GM18517 (cell line): ENCODE data around the gene CCDC188.

Source experiments
- ATAC-seq: cut with Tn5 transposase; IDR thresholded peaks from one replicate; pipeline ENCODE4 v1.9.1; 2021; ENCODE audit warnings: mild to moderate bottlenecking, moderate library complexity; ENCODE audit not compliant: unreplicated experiment

Gene CCDC188

DNA sequence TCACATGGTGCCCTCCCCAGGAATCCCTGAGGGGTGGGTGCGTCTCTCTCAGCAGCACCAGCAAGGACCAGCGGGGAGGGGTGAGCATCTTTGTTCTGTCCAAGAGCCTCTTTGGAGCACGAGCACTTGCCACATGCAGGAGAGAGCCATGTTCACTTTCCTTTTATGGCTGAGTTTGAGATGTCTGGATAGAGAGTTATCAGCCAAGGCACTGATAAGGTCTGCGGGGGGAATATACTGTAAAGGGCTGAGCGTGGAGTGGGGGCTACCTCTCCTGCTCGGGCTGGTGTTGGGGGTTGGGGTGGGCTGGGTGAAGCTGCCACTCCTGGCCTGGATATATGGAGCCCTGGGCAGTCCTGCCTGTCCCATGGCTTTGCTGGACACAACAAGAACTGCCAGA lies 34.9 kb upstream of the CCDC188 start:
- no peak for ATAC-seq

DNA sequence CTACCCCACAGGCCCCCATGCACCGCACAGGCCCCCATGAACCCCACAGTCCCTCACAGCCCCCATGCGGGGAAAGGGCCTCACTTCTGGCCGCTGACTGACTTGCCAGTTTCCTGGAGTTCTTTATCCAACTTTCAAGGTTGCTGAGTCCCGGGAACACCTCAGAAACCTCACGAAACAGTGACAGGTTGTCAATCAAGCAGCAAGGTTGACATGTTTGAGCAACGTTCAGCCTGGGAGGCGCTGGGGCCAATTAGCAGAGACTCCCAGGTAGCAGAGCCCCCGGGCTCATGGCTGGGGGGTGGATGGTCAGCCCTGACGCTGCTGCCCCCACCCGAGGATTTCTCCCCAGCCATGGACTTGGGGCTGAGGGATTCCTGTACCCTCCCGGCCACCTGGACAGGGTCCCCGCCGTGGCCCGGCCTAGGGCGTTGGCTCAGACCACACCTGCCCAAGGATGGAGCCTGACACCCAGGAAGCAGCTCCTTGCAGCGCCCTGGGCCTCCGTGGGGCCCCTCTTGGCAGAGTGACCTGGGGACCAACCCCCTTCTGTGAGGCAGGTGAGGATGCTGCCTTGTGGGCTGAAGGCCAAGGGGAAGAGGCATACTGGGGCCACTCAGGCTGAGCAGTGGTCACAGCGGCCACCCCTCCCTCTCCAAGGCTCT lies 33.8 kb upstream of the CCDC188 start:
- ATAC-seq: no peak

DNA sequence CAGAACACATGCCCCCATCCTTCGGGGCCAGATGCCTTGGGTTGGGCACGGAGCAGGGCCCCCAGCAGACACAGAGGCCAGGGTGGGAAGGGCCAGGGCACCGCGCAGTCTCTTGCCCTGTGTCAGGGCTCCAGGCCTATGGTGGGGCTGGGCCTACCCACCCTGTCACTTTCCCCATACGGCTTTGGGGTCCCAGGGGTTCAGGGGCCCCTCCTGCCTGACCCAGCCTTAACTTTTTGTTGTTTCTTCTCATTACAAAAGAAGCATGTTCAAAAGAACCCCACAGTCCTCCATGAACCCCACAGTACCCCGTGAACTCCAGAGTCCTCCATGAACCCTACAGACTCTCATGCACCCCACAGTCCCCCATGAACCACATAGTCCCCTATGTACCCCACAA lies 33.0 kb upstream of the CCDC188 start:
- ATAC-seq: no peak

DNA sequence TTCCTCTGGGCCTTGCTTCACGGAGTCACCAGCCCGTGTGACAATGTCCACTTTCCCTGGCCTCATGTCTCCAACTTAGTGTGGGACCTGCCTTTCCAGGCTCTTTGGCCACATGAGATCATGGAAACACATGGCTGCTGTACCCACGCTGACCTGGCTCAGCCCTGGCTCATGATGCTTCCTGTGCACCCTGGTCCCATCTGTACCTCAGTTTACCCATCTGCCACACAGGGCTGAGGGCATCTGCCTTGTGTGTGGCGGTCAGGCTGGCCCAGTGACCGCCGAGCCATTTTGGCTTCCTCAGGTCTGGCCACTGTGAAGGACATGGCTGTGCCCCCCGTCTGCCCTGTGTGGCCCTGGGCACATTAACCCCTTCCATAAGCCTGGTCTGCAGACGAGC lies 32.2 kb upstream of the CCDC188 start:
- ATAC-seq: no peak

DNA sequence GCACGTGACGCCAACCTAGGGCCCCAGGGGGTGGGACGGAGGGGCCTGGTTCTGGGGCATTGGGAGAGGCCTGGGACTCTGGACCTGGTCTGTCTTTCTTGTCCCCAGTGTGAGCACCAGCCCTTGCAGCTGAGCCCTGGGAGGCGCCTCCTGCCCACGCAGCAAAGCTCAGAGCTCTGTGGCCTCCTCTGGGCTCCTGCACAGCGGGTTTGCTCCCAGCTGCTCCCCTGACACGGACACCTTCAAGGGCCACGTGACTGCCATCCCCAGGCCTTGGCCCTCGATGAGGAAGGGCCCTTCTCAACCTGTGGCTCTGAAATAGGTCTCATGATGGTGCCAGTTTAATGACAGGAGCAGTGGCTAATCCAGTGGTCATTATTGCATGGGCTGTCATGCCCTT lies 31.5 kb upstream of the CCDC188 start:
- no peak for ATAC-seq

DNA sequence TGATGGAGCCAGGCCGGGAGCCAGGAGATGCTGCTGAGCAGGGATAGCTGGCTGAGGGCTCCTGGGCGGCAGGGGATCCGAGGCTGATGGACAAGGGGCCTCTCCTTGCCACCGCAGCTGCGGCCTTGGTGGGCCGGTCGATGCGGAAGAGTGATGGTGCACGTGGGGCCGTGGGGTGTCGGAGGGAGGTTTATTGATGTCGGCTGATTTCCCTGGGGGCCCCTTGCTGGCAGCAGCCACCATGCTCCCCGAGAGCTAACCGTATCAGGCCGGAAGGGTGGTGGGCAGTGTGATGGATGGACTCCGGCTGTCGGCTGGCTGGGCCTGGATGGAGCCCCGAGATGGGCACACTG lies 31.0 kb upstream of the CCDC188 start:
- no peak for ATAC-seq

DNA sequence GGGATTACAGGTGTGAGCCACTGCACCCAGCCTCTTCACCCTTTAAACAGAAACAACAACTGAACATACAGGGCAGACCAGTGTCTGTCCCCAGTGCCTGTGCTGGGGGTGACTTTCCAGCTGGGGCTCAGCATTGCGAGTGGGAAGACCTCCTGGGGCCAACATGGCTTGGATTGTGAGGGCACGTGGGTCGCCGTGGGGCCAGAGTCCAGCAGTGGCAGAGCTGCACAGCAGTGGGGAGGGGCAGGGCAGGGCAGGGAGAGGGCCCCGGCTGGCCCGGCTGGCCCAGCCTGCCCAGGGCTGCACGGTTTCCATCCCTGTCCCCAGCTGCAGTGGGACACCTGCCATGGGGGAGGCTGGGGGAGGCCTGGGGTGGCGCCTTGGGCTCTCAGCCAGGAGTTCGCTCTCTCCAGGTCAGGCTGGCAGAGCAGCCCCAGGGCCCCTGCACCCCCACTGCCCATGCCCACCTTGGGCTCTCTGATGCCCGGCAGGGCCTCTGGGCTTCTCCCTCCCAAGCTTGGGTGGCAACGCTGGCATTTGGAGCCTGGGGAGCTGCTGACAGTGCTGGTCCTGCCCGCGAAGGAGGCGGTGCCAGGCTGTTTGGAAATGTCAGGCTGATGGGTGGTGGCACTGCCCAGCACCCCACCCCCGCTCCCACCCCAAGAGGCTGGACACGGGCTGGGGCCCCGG lies 30.5 kb upstream of the CCDC188 start:
- ATAC-seq: no peak

DNA sequence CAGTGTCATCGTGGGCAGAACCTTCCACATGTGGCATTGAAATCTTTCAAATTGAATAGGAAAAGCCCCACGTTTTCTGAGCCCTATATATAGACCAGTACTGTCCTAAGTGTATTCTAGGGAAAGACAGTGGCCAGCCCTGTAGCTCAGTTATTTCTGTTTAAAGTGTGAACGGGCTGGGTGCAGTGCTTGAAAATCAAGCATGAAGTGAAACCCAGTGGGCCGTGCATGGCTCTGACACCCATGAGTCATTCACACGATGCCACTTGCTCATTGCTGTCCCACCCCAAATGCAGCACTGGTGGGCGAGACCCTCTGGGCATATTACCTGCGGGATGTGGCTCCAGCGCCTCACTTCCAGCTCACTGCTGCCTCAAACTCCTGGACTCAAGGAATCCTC lies 29.8 kb upstream of the CCDC188 start:
- no peak for ATAC-seq

DNA sequence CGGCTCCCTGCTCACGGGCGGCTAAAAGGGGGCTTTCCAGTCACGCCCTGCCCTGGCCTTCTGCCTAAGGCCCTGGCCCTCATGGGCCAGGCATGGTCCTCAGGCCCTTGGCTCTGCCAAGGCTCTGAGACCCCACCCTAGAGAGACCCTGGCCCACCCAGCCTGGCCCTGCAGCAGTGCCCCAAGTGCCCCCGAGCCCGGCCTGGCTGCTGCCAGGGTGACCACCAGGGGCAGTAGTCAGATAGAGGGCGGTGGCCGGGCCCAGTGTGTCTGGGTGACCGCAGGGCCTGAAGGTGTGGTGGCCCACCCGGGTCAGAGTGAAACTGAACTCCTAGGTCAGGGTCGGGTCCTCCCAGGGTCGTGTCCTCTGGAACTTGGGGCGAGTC lies 29.4 kb upstream of the CCDC188 start:
- ATAC-seq: no peak

DNA sequence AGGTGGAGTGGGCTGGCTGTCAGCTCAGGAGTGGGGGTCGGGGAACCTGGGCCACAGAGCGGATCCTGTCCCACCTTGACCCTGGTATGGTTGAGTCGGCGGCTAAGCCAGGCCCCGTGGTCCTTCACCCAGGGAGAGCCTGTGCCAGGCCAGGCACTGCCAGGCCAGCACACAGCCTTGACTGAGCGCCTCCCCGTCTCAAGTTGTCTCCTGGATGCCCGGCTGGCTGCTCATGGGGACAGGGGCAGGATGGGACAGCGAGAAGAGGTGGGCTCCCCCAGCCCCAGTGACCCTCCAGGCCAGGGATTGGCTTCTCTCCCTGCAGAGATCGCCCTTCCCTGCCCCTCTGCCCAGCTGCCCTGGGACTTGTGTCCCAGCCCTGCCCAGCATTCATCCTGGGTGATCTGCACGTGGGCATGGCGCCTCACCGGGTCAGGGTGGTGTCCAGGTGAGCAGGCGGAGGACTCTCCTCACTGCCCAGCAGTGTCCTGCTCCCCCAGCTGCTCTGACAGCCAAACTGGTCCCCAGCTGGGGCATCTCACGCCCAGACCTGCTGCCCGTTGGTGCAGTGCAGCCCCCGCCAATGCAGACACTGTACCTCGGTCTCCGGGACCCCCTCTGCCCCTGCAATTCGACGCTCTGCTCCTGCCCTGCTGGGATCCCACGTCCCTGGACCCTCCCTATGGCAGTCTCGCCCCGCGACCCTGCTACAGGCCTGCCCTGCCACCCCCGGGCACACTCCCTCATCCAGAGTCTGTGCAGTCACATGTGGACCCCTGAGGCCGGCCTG lies 28.8 kb upstream of the CCDC188 start:
- no peak for ATAC-seq

DNA sequence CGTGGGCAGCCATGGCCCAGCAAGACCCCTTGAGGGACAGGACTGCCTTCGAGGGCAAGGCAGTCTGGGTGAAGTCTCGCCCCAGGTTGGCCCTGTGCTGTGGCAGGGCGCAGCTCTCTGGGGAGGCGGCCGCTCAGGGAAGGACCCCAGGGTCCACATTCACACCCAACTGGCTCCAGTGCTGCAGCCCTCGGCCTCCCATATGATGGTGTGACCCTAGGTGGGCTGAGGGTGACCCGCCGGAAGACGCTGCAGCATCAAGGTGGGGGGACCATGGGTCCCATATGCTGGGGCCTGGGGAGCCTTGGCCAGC lies 28.0 kb upstream of the CCDC188 start:
- no peak for ATAC-seq

DNA sequence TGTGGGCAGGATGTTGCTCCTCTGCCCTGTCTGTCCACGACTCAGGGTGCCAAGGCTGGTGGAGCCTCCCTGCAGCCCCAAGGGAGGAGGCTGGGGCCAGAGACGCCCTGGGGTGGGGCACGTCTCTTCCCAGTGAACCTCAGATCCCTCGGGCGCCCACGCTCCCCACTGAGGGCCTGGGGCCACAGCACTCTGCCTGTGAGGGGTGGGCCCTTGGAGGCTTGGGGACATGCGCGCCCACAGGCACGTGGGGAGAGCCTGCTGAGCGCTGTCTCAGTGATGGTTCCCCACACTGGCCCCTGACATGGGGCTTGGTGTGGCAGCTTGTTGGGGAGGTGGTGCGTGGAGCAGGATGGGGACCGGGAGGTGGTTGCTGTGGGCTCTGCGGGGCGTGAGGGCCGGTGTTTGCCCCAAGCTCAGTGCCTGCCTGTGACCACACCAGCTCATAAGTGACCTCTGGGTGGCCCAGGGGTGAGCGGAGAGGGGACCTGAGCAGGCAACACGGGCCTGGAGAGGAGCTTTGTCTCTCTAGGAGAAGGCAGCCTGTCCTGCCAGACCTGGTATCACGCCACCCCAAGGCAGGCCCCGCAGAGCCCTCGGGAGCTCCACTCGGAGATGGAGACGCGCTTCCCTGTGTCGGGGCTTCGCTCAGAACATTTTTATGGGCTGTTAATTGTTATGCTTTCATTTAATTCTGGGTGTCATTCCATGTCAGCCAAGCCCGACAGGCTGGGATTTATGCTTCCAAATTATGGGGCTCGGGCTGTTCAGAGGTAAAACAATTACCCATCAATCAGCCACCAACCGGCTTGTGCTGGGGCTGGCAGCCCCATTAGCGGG lies 27.4 kb upstream of the CCDC188 start:
- ATAC-seq: no peak

DNA sequence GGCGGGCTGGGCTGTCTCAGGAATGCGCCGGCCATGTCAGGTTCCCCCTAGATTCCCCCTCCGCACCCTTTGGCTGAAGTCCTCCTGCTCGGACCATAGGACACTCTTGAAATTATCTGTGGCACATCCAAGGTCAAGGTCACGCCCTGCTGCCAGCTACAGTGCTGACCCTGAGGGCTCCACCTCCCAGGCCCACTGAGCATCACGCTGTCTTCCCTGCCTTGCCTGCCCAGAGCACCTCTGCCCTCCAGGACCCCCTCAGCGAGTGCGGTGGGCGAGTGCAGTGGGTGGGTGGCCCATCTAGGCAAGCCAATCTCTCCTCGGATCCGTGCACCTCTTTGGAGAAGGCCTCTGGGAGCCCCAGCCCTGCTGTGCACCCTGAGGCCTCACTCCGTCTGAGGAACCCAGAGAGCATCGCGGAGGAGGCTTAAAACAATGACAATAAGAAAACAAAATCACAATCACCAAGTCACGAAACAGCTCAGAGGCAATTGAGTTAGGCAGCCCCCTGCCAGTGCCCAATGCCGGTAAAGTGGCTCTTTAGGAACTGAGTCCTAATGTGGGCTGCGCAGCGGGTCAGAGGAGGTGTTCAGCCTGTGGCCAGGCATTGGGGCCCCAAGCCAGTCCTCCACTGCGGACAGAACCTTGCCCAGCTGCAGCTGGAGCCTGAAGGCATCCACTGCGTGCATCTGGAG lies 26.5 kb upstream of the CCDC188 start:
- ATAC-seq: no peak

DNA sequence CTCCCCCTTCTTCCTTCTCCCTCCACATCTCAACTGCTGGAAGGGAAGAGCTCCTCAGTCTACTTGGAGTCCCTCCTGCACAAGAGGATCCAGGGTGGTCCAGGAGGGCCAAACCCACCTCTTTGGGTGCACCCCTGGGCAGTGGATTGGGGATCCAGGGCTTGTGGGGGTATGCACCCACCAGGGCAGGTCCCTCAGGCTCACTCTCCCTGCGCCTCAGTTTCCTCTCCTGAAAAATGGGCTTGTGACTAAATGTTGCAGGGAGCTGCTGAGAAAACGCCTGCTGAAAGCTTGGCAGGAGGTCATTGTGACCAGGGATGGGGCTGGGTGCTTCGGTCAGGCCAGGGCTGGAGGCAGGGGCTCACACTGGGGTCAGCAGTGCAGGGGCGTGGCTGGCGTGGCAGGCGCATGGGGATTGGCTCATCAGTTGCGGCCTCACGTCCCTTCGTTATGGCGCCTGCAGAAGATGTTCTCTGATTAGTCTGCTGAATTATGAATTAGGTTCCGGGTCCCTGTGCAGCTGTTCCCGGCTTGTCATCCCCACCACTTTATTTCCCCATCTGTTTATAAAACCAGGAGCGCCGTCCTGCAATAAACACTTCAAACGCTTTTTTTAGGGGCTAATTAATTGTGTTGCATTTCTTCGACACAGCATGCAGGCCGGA lies 25.7 kb upstream of the CCDC188 start:
- ATAC-seq: no peak

DNA sequence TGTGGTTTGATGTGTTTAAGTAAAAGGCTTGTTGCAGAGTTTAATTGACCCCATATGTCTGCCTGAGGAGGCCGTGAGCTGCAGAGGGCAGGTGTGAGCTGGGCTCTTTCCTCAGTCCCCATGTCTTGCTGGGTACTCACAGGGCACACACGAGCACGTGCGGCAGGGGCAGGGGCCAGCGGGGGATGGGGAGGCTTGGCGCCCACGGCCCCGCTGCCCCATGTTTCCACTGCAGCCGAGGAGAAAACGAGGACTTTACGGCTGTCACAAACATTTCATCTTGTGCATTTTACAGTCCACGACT lies 24.7 kb upstream of the CCDC188 start:
- no peak for ATAC-seq

DNA sequence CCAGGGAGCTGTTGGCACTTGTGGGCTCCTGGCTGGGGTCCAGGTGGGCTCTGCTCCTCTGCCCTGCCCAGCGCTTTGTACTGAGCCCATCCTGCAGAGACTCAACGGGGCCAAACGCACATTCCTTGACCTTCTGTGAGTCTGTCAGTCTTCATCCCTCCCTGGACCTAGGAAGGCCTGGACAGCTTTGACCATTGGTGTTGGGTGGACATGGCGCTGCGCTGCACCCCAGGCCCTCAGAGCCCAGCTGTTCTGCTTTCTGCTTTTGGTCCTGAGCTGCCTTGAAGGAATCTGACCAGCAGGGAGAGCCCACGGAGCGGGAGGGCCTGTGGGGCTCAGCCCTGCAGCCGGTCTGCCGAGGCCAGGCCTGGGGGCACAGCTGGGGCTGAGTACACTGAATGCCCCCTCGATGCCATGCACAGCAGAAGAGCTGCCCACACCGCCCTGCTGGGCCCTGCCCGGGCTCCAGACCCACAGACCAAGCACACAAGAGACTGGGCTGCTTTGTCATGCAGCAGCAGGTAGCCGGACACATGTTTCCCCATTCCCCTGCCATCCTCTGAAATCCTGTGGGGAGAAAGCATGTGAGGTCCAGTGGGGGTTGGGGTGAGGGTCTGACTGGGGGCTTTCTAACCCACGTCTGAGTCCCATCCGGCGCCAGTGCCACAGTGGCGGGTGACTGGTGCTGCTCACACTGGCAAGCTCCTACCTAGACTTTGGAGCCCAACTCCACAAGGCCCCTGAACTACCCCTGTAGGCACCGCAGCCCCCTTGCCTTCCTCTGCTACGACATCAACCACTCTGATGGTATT lies 24.1 kb upstream of the CCDC188 start:
- ATAC-seq: no peak

DNA sequence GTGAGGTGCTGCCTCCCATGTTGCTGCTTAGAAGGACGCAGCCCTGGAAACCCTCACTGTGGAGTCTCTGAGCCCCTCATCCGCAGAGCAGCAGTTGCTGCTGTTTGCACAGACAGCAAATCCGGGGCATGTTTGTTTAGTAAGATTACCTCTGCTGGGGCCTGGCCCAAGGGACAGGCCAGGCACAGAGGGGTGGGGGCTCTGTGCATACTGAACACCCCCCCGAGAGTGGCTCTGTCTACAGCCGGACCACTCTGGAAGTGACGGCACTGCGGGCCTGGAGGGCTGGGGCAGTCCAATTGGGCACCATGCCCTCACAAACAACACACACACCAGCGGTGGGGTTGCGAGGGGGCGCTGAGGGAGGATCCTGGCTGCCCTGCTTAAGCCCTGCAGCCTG lies 22.9 kb upstream of the CCDC188 start:
- ATAC-seq: no peak

DNA sequence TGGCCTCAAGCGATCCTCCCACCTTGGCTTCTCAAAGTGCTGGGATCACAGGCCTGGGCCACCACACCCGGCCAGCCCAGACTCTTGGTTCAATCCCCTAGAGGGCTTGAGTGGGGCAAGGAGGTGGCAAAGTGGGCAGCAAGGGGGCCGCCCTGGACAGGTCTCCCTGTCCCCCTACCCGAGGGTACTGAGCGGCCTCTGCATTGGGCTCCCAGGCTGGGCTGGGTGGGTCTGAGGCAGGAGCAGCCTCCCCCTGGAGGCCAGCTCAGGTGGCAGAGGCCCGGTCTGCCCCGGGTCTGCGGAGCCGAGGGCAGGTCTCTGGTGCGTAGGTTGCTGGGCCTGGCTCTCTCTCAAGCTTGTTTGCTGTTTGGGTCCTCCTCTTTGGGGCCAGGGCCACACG lies 22.4 kb upstream of the CCDC188 start:
- ATAC-seq: no peak

DNA sequence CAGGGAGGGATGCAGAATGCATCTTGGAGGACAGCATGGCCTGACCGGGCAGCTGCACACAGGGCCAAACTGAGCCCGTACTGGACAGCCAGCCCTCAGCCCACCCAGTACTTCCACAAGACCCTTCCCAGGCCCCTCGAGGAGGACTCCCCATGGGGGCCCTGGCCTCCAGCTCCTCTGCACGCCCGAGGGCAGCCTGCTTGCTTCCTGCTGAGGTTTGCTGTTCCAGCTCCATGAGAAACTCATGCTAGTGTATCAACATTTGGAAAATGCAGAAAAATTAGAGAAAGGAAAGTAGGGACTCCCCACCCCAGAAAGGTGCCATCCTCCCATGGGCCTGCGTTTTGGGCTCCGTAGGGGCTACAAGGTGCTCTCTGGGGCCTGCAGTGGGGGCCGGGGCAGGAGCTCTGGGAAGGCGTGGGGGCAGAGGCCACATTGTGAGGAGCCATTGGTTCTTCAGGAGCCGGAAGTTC lies 21.3 kb upstream of the CCDC188 start:
- no peak for ATAC-seq
